UCSD-AML1 (cell line): ENCODE data around the gene DCC.

Experiments
- DNase-seq: peaks from one replicate; lab custom pipeline; 2025; ENCODE audit not compliant: unreplicated experiment; lab: John Stamatoyannopoulos, UW

Gene DCC

GRCh38 chr18:53544917-53545316 is 1204.9 kb downstream of the DCC start:
- no peak for DNase-seq

- DNase-seq, result no peak
Measured at GRCh38 chr18:53551868-53552426, 1212.0 kb downstream of the DCC start.

GRCh38 chr18:53553030-53553429 is 1213.0 kb downstream of the DCC start:
- DNase-seq, result no peak

- no peak for DNase-seq
Measured at GRCh38 chr18:53556450-53556849, 1216.5 kb downstream of the DCC start.

- no peak for DNase-seq
Measured at GRCh38 chr18:53560546-53560945, 1220.5 kb downstream of the DCC start.

- no peak for DNase-seq
Measured at GRCh38 chr18:53566626-53567025, 1226.6 kb downstream of the DCC start.

- DNase-seq, result no peak
Measured at GRCh38 chr18:53567929-53568574, 1228.1 kb downstream of the DCC start.
